HepG2 (cell line): ENCODE data around the gene LECT2.

ENCODE experiments used
- CEBPB ChIP-seq: IDR thresholded peaks from 2 replicates; pipeline ENCODE4 v1.6.1; 2011; ENCODE audit warnings: low read depth, low read length, improper control_type of control experiment, borderline replicate concordance
- FOSL1 ChIP-seq: sonication (generic); formaldehyde crosslinking; IDR thresholded peaks from 2 replicates; pipeline ENCODE4 v1.9.0; 2021; ENCODE audit warnings: missing genetic modification reagents, borderline replicate concordance
- HNRNPK ChIP-seq: fragments of 200-400 bp; formaldehyde crosslinking; IDR thresholded peaks from 2 replicates; pipeline ENCODE4 v1.6.1; 2018; ENCODE audit warnings: low read length, low read depth, moderate library complexity, mild to moderate bottlenecking; ENCODE audit not compliant: poor library complexity, severe bottlenecking
- KAT7 ChIP-seq: IDR thresholded peaks from 2 replicates; pipeline ENCODE4 v1.6.1; 2018; ENCODE audit warnings: borderline replicate concordance, missing compliant biosample characterization
- POLR2A ChIP-seq, 2 experiments: IDR thresholded peaks; 2 replicates each; pipeline ENCODE4 v1.6.1; 2011; ENCODE audit warnings: low read depth in 2 of 2, low read length in 2 of 2, mild to moderate bottlenecking in 1 of 2, moderate library complexity in 1 of 2; ENCODE audit not compliant: insufficient read depth in 1 of 2
- RBAK ChIP-seq: sonication (generic); formaldehyde crosslinking; IDR thresholded peaks from 2 replicates; pipeline ENCODE4 v1.5.1; 2020; ENCODE audit warnings: mild to moderate bottlenecking, missing genetic modification reagents
- TF ChIP-seq, protein P1 (sequence below): sonication (generic); formaldehyde crosslinking; IDR thresholded peaks from 2 replicates; pipeline ENCODE4 v1.5.0; 2020; ENCODE audit warnings: mild to moderate bottlenecking, missing genetic modification reagents, moderate library complexity
- TF ChIP-seq, protein P2 (sequence below): IDR thresholded peaks from 2 replicates; pipeline ENCODE4 v1.6.1; 2012; ENCODE audit warnings: inconsistent platforms
- TF ChIP-seq, protein P3 (sequence below): sonication (generic); formaldehyde crosslinking; IDR thresholded peaks from 2 replicates; pipeline ENCODE4 v1.4.0; 2020; ENCODE audit warnings: mild to moderate bottlenecking, missing genetic modification reagents

GRCh38 chr5:136000932-136001331, 46.1 kb upstream of the LECT2 start:
- no peak for TF ChIP-seq POLR2A (IDR thresholded peaks at IDR 0.05; ENCODE audit: insufficient read depth in 1 of 2, low read depth in 2 of 2, low read length in 2 of 2)
- TF ChIP-seq, protein P1, sequence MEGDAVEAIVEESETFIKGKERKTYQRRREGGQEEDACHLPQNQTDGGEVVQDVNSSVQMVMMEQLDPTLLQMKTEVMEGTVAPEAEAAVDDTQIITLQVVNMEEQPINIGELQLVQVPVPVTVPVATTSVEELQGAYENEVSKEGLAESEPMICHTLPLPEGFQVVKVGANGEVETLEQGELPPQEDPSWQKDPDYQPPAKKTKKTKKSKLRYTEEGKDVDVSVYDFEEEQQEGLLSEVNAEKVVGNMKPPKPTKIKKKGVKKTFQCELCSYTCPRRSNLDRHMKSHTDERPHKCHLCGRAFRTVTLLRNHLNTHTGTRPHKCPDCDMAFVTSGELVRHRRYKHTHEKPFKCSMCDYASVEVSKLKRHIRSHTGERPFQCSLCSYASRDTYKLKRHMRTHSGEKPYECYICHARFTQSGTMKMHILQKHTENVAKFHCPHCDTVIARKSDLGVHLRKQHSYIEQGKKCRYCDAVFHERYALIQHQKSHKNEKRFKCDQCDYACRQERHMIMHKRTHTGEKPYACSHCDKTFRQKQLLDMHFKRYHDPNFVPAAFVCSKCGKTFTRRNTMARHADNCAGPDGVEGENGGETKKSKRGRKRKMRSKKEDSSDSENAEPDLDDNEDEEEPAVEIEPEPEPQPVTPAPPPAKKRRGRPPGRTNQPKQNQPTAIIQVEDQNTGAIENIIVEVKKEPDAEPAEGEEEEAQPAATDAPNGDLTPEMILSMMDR (CRISPR knock-in tag) = no peak
- TF ChIP-seq, protein P2, sequence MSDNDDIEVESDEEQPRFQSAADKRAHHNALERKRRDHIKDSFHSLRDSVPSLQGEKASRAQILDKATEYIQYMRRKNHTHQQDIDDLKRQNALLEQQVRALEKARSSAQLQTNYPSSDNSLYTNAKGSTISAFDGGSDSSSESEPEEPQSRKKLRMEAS = no peak
- no peak for TF ChIP-seq HNRNPK
- TF ChIP-seq FOSL1 = no peak
- TF ChIP-seq KAT7 (CRISPR knock-in tag) = no peak
- no peak for TF ChIP-seq RBAK (CRISPR knock-in tag)
- TF ChIP-seq CEBPB = no peak
- TF ChIP-seq, protein P3, sequence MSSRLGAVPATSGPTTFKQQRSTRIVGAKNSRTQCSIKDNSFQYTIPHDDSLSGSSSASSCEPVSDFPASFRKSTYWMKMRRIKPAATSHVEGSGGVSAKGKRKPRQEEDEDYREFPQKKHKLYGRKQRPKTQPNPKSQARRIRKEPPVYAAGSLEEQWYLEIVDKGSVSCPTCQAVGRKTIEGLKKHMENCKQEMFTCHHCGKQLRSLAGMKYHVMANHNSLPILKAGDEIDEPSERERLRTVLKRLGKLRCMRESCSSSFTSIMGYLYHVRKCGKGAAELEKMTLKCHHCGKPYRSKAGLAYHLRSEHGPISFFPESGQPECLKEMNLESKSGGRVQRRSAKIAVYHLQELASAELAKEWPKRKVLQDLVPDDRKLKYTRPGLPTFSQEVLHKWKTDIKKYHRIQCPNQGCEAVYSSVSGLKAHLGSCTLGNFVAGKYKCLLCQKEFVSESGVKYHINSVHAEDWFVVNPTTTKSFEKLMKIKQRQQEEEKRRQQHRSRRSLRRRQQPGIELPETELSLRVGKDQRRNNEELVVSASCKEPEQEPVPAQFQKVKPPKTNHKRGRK (CRISPR knock-in tag) = no peak
